Measurements from ENCODE around the gene ATXN10.

The ATXN10 gene

GRCh38 chr22:45842291-45842991 is 170.8 kb downstream of the ATXN10 start:
- Histone ChIP-seq H3K9ac (ENCODE audit: low read depth, low read length, poor library complexity, severe bottlenecking) (no peak overlapping the region), H3K27me3 (ENCODE audit: insufficient read depth, low read length, poor library complexity, severe bottlenecking) (no peaks in the 10 kb centered on the region), H4K20me1 (ENCODE audit: insufficient read depth, low read length, poor library complexity, severe bottlenecking) (no peaks in the 10 kb centered on the region), H3K9me3 (ENCODE audit: insufficient read depth, low read depth, low read length) (no peaks in the 10 kb centered on the region), H3F3A (ENCODE audit: low read depth) (no peaks in the 10 kb centered on the region), H3K36me3 (ENCODE audit: insufficient read depth, low read length) (peaks cover 45% of the 10 kb centered on the region; the same call in 1 of the 2 replicates), H3K9me2 (replicated peaks; ENCODE audit: low read depth, low read length) (no peaks in the 10 kb centered on the region), H2AFZ (ENCODE audit: low read length) (no peak overlapping the region), H3K79me2 (ENCODE audit: insufficient read depth, low read length) (no peaks in the 10 kb centered on the region), H3K4me1 (ENCODE audit: insufficient read depth, low read length, poor library complexity, severe bottlenecking) (no peaks in the 10 kb centered on the region), H3K4me2 (ENCODE audit: low read depth, low read length, poor library complexity, severe bottlenecking) (no peak overlapping the region), H3K4me3 (ENCODE audit: low read length, poor library complexity, severe bottlenecking) (no peak overlapping the region)
- TF ChIP-seq CTCF (conservative IDR thresholded peaks at IDR 0.05; ENCODE audit: low read length) (no peak), EZH2phosphoT487 (IDR thresholded peaks at IDR 0.05; ENCODE audit: borderline replicate concordance) (no peak)

- Histone ChIP-seq H3K36me3 (ENCODE audit: insufficient read depth, low read length) (peaks cover 49% of the 10 kb centered on the region; the same call in 1 of the 2 replicates), H3K4me3 (ENCODE audit: low read length, poor library complexity, severe bottlenecking) (no peak overlapping the region), H3K9me2 (replicated peaks; ENCODE audit: low read depth, low read length) (no peaks in the 10 kb centered on the region), H3K27me3 (ENCODE audit: insufficient read depth, low read length, poor library complexity, severe bottlenecking) (no peaks in the 10 kb centered on the region), H3K4me2 (ENCODE audit: low read depth, low read length, poor library complexity, severe bottlenecking) (no peak overlapping the region), H2AFZ (ENCODE audit: low read length) (no peak overlapping the region), H3K9ac (ENCODE audit: low read depth, low read length, poor library complexity, severe bottlenecking) (no peak overlapping the region), H3F3A (ENCODE audit: low read depth) (no peaks in the 10 kb centered on the region), H3K9me3 (ENCODE audit: insufficient read depth, low read depth, low read length) (no peaks in the 10 kb centered on the region), H3K4me1 (ENCODE audit: insufficient read depth, low read length, poor library complexity, severe bottlenecking) (no peaks in the 10 kb centered on the region), H3K79me2 (ENCODE audit: insufficient read depth, low read length) (no peaks in the 10 kb centered on the region), H4K20me1 (ENCODE audit: insufficient read depth, low read length, poor library complexity, severe bottlenecking) (no peaks in the 10 kb centered on the region)
- TF ChIP-seq CTCF (conservative IDR thresholded peaks at IDR 0.05; ENCODE audit: low read length) (no peak), EZH2phosphoT487 (IDR thresholded peaks at IDR 0.05; ENCODE audit: borderline replicate concordance) (no peak)
These were observed 171.4 kb downstream of the ATXN10 start for GRCh38 chr22:45843031-45843430.

GRCh38 chr22:45843986-45844385 is 172.4 kb downstream of the ATXN10 start:
- Histone ChIP-seq H4K20me1 (ENCODE audit: insufficient read depth, low read length, poor library complexity, severe bottlenecking) (no peaks in the 10 kb centered on the region), H3K4me1 (ENCODE audit: insufficient read depth, low read length, poor library complexity, severe bottlenecking) (no peaks in the 10 kb centered on the region), H3K4me3 (ENCODE audit: low read length, poor library complexity, severe bottlenecking) (no peak overlapping the region), H3K9ac (ENCODE audit: low read depth, low read length, poor library complexity, severe bottlenecking) (no peak overlapping the region), H3K9me2 (replicated peaks; ENCODE audit: low read depth, low read length) (no peaks in the 10 kb centered on the region), H3K36me3 (ENCODE audit: insufficient read depth, low read length) (peaks cover 53% of the 10 kb centered on the region; the same call in 1 of the 2 replicates), H2AFZ (ENCODE audit: low read length) (no peak overlapping the region), H3K4me2 (ENCODE audit: low read depth, low read length, poor library complexity, severe bottlenecking) (no peak overlapping the region), H3K79me2 (ENCODE audit: insufficient read depth, low read length) (no peaks in the 10 kb centered on the region), H3K27me3 (ENCODE audit: insufficient read depth, low read length, poor library complexity, severe bottlenecking) (no peaks in the 10 kb centered on the region), H3F3A (ENCODE audit: low read depth) (no peaks in the 10 kb centered on the region), H3K9me3 (ENCODE audit: insufficient read depth, low read depth, low read length) (no peaks in the 10 kb centered on the region)
- TF ChIP-seq CTCF (conservative IDR thresholded peaks at IDR 0.05; ENCODE audit: low read length), result no peak
- no peak for TF ChIP-seq EZH2phosphoT487 (IDR thresholded peaks at IDR 0.05; ENCODE audit: borderline replicate concordance)
